GM06990 (cell line): ENCODE data around the gene DAO.
"Not testable (repeated sequence)": the region's sequence is repeated elsewhere in the genome, so short reads cannot be mapped to it uniquely, and the experiment has no call there.

Source experiments
- DNase-seq: peaks from one replicate; pipeline ENCODE4 v3.0.0-alpha.2; 2011; ENCODE audit not compliant: insufficient read length; ENCODE audit errors: extremely low read depth
- H3K27me3 ChIP-seq: replicated peaks from 2 replicates; pipeline ENCODE4 v1.6.0; 2011; ENCODE audit warnings: low read length; ENCODE audit not compliant: control insufficient read depth, insufficient read depth
- H3K36me3 ChIP-seq: 2 replicates; pipeline ENCODE4 v1.5.1; 2011; ENCODE audit warnings: low read length; ENCODE audit not compliant: control insufficient read depth, insufficient read depth
- H3K4me3 ChIP-seq: replicated peaks from 2 replicates; pipeline ENCODE4 v1.5.1; 2011; ENCODE audit warnings: low read depth, mild to moderate bottlenecking, control low read depth, low read length
- CTCF ChIP-seq: IDR thresholded peaks from 2 replicates; pipeline ENCODE4 v1.5.1; 2011; ENCODE audit warnings: low read length, control low read depth, mild to moderate bottlenecking, inconsistent platforms; ENCODE audit not compliant: insufficient read depth, poor library complexity, severe bottlenecking

The DAO gene

GRCh38 chr12:108856170-108856427, 23.8 kb upstream of the DAO start:
- Histone ChIP-seq H3K4me3 (peak overlapping the region; percentile 93), H3K36me3 (no peaks in the 10 kb centered on the region; the same call in 1 of the 2 replicates), H3K27me3 (no peaks in the 10 kb centered on the region)
- no peak for TF ChIP-seq CTCF
- DNase-seq = peak; percentile 27

GRCh38 chr12:108856428-108857157, 23.3 kb upstream of the DAO start:
- H3K27me3 ChIP-seq = no peaks in the 10 kb centered on the region
- H3K36me3 ChIP-seq = no peaks in the 10 kb centered on the region; the same call in 1 of the 2 replicates
- no peak for TF ChIP-seq CTCF
- peak overlapping the region; percentile 93 for H3K4me3 ChIP-seq
- DNase-seq = peak; percentile 64

GRCh38 chr12:108857158-108857407, 22.8 kb upstream of the DAO start:
- Histone ChIP-seq H3K27me3 (no peaks in the 10 kb centered on the region), H3K36me3 (no peaks in the 10 kb centered on the region; the same call in 1 of the 2 replicates), H3K4me3 (peak overlapping the region; percentile 93)
- DNase-seq = no peak
- no peak for TF ChIP-seq CTCF

- Histone ChIP-seq H3K36me3 (no peaks in the 10 kb centered on the region; the same call in 1 of the 2 replicates), H3K4me3 (peak overlapping the region; percentile 62), H3K27me3 (no peaks in the 10 kb centered on the region)
- no peak for TF ChIP-seq CTCF
- no peak for DNase-seq
These were observed 21.4 kb upstream of the DAO start for GRCh38 chr12:108858311-108859074.

GRCh38 chr12:108859141-108859922, 20.6 kb upstream of the DAO start:
- not testable (repeated sequence) for H3K36me3 ChIP-seq, H3K4me3 ChIP-seq, DNase-seq, H3K27me3 ChIP-seq

- H3K36me3 ChIP-seq = no peaks in the 10 kb centered on the region
- H3K4me3 ChIP-seq = no peak overlapping the region
- TF ChIP-seq CTCF = no peak
- DNase-seq = no peak
- H3K27me3 ChIP-seq = no peaks in the 10 kb centered on the region
These were observed 20.0 kb upstream of the DAO start for GRCh38 chr12:108859923-108860291.
